OCI-M1 (cell line): Measurements from ENCODE around the gene WWP2.
A peak's percentile ranks its signal among the peaks of the same experiment; 100 is the strongest.
"Not testable (repeated sequence)": the region's sequence is repeated elsewhere in the genome, so short reads cannot be mapped to it uniquely, and the experiment has no call there.

Experiments
- DNase-seq: peaks from one replicate; lab custom pipeline; 2025; lab: John Stamatoyannopoulos, UW

WWP2 gene

DNA sequence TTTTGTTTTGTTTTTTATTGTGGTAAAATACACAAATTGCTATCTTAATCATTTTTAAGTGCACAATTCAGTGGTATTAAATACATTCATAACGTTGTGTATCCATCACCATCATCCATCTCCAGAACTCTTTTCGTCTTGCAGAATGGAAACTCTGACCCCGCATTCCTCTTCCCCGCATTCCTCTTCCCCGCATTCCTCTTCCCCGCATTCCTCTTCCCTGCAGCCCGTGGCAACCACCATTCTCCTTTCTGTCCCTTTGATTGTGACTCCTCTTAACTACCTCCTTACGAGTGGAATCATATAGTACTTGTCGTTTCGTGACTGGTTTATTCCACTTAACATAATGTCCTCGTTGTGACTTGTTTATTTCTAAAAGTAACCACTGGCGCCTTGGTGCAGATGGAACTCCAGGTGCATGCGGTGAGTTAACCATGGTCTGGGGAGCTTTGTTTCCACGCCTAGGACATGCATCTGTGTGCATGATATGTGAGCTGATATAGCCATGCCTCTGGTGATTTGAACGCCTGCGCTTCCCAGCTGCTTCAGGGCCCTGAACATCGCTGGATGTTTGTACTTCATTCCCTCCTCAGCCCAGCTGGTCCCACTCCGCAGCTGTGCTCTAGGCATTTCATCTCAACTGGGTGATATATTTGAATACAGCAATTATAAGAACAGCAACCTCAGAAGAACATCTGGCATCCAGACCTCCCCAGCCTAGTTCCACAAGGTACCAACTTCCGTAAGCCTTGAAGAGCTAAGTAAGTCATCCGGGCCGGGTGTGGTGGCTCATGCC lies 181.3 kb downstream of the WWP2 start:
- not testable (repeated sequence) for DNase-seq

DNA sequence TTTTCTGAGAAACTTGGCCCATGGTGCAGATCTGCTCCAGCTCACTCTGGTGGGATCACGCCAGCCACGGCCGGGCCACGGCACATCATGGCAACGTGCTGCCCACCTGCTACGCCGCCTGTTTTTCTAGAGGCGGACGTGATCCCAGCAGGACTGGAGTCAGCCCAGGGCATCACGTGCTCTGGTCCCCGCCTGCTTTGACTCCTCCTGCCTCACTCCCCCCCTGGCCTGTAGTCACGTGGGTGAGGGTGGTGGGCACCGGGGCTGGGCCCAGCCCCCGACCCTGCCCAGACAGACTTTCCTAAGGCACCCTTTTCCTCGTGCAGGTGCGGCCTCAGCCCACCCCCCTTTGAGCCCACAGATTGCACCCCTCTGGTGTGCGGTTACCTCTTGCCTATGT lies 188.3 kb downstream of the WWP2 start:
- DNase-seq: not testable (repeated sequence)

DNA sequence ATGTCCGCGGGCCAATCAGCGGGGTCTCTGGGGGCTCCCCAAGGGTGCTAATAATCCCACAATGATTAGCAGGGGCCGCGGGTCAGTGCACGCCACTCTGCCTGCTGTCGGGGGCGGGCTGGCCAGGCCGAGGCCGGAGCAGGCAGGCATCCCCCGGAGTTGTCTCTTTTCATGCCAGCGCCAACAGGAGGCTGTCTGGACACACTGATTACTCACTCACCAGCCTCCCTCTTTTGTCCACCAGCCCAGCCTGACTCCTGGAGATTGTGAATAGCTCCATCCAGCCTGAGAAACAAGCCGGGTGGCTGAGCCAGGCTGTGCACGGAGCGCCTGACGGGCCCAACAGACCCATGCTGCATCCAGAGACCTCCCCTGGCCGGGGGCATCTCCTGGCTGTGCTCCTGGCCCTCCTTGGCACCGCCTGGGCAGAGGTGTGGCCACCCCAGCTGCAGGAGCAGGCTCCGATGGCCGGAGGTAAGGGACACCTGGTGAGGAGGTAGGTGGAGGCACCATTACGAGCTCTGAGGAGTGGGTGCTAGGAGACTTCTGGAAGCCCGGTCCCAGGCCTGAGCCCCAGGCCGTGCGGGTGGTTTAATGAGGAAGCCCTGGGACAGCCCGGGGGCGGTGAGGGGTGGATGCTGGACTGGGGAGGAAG lies 189.0 kb downstream of the WWP2 start, which contains the start of gene CLEC18A:
Gene CLEC18A, plus strand, starts transcription at position 318 of the 655 bp plus-strand sequence. Its CDS starts 33 bp downstream, at position 351.
- not testable (repeated sequence) for DNase-seq

DNA sequence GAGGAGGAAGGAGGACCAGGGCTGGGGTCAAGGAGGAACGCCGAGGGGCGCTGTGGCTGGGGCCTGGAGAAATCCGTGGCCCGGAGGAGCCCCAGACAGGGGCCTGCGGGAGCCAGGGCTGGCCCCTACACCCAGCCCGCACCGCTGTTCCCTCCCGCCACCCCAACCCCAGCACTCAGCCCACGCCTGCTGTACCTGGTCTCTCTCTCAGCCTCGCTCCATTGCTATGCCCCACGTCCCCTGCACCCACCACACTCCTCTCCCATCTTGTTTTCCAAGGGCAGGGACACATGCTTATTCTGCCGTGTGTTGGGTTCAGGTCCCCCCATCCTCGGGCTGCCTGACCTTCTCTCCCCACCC lies 189.5 kb downstream of the WWP2 start:
- DNase-seq: not testable (repeated sequence)

DNA sequence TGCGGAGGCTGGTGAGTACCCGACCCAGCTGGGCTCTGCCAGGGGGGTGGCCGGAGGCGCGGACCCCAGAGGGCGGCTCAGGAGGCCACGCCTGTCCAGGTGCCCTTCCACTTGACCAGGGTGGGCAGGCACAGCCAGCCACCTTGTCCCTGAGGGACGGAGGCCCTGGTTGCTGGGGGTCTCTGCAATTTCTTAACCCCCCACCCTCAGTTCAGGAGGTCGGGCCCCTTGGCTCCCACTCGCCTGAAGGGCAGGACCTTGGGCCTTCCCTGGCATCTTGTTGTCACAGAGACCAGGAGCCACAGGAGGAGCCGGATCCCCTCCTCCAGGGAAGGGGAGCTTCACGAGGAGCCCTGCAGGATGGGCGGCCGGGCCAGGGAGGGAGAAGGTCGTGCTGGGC lies 190.0 kb downstream of the WWP2 start:
- not testable (repeated sequence) for DNase-seq

DNA sequence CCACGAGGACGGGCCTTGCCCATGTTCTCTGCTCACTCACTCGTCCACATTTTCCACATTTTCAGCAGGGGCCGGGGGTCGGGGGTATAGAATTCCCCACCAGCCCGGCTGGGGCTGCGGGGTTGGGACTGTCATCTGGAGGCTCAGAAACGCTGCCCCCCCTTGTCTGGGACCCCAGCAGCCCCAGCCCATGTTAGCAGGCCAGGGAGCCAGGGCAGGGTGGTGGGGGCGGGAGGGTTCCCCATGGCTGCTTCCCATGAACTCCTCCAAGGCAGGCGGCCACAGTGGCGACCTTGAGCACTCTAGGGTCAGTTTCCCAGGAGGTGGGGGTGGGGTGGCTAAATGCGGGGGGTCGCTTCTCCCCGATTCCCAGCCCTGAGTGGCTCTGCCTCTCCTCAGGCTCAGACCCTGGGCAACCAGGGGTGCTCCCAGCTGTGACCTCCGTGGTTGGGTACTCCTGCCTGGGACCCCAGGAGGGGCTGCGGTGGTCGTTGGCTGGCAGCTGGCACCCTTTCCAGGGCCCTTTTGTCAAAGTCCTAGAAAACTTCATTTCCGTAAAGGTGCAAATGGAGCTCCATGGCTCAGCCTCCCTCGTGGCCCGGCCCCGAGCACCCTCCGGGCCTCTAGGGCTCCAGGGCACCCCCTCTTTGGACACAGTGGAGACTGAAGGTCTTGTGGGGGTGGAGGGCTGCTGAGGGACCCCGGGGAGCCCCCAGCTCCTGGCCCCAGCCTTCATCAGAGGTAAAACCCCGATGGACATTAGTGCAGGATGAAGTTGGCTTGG lies 190.6 kb downstream of the WWP2 start:
- DNase-seq: not testable (repeated sequence)

DNA sequence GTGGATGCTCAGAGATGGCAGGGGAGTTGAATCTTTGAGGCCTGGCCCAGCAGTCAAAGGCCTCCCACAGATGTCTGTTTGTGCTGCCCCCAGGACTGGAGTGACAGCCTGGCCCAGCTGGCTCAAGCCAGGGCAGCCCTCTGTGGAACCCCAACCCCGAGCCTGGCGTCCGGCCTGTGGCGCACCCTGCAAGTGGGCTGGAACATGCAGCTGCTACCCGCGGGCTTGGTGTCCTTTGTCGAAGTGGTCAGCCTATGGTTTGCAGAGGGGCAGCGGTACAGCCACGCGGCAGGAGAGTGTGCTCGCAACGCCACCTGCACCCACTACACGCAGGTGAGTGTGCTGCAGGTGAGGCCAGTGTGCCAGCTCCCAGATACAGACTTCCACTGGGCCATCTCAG lies 192.1 kb downstream of the WWP2 start:
- DNase-seq: not testable (repeated sequence)

DNA sequence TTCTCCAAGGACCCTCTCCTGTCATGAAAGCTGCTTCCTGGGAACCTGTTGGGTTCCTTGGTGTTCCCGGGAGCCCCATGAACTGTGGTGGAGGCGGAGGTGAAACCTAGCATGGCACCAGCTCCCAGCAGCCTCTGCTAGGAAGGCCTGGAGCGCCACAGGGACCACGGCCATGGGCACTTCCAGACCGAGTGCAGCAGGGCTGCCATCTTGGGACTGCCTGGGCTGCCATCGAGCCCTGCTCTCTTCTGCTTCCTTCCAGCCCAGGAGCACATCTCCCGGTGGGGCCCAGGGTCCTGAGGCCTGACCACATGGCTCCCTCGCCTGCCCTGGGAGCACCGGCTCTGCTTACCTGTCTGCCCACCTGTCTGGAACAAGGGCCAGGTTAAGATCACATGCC lies 201.2 kb downstream of the WWP2 start:
- DNase-seq: not testable (repeated sequence)

DNA sequence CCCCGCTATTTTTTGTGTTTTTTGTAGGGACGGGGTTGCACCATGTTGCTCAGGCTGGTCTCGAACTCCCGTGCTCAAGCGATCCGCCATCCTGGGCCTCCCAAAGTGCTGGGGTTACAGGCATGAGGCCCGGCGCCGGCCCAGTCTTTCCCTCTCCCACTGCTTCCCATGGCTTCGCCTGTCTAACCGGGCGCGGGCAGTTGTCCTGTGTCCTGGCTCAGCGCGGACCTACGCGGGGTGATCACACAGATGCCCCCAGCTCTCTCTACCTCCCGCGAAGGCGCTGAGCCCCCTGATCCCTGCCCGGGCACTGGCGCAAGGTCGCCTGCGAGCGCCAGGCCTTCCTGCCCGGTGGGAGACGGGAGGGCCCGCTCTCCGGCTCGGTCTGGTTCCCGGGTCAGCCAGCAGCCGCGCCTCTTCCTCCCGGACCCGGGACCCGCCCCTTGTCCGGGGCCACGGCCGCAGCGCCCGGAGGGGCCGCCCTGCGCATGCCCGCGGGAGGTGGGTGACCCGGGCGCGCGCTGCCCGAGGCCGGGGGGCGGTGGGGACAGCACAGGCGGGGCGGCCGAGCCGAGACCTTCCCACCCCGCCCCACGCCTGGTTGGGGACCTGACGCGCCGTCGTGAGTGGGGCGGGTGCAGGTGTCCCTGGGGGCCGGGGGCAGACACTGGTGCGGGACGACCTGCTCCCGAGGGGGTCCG lies 203.0 kb downstream of the WWP2 start:
- DNase-seq: not testable (repeated sequence)

DNA sequence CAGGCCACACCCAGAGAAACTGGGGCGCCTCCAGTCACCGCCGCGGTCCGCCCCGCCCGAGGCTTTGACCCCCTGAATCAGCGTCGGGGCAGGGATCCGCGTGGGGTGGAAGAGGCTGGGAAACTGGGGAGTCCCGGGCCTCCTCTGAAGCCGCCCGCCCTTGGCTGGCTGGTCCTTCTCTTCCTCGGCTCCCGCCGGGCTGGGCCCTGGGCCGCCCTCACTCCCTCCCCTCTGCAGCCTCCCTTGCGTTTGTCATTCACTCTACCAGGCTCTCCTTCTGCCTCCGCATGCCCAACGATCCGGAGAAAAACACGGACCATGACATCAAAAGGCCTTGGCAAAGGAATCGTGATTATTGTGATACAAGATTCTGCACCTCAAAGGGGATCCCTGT lies 203.5 kb downstream of the WWP2 start:
- not testable (repeated sequence) for DNase-seq

DNA sequence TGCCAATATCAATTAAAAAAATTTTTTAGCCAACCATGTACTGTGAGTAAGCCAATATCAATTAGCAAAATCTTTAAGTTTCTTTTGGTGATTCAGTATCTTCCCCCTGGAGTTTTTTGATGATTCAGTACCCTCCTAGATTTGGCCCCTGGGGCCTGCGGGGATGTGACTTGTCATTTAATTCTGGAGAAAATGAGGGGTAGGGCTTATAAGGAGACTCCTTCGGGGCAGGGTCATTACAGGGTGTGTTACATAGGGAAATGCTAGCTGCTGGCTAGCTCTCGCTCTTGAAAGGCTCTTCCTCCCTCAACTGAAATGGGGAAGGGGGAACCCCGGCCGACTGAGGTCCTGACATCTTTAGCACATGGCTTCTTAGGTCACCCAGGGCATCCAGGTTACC lies 205.6 kb downstream of the WWP2 start:
- not testable (repeated sequence) for DNase-seq

DNA sequence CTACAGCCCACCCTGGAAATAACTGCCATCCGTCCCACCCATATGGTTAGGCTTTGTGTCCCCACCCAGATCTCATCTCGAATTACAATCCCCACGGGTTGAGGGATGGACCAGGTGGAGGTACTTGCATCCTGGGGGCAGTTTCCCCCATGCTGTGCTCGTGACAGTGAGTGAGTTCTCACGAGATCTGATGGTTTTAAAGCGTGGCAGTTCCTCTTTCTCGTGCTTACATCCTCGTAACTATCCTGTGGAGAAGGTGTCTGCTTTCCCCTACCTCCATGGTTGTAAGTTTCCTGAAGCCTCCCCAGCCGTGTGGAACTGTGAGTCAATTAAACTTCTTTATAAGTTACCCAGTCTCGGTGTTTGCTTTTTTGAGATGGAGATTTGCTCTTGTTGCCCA lies 206.0 kb downstream of the WWP2 start:
- not testable (repeated sequence) for DNase-seq

DNA sequence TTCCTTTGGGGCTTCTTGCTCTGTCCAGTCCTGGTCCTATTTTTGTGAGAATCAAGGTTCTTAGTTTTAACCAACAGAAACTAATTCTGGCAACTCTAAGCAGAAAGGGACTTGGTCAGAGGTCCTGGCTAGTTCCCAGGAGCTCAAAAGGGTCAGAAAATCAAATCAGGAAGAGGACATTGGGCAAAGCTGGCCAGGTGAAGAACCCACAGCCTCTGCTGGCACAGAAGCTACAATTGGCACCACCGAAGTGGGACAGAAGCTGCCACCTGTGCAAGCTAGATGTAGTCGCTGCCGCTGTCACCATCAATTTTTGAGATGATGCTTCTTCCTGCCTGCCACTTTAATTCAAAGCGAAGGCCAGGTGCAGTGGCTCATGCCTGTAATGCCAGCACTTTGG lies 207.5 kb downstream of the WWP2 start:
- not testable (repeated sequence) for DNase-seq

DNA sequence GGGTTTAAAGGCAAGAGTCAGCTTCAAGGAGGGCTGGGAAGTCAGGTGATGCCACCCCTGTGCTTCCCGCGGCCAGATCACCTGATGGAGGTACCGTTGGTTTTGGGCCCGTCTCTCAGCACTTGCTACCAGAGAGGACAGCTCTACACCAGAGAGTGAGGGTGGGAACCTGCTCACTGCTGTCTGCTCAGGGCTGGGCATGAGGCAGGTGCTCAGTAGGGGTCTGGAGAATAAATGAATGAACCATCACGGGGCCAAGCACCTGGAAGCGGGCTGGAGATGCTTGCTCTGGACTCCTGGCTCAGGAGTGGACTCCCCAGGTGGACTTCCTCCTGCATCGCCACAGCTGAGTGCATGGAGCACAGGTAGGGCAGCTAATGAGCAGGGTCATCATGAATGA lies 210.0 kb downstream of the WWP2 start:
- not testable (repeated sequence) for DNase-seq

DNA sequence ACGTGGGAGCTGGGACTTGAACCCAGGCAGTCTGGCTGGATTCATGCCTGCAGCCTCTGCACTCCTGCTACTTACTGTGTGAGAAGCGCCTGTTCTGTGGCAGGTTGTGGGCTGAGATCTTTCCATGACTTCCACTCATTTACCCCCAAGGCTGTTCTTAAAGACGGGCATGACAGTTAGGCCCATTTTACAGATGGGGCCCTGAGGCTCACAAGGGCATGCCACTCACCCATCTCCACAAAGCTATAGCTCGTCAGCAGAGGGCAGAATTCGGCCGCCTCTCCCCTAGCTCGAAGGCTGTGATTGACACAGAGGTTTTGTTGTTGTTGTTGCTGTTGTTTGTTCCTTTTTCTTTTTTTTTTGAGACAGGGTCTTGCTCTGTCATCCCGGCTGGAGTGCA lies 210.8 kb downstream of the WWP2 start:
- not testable (repeated sequence) for DNase-seq

DNA sequence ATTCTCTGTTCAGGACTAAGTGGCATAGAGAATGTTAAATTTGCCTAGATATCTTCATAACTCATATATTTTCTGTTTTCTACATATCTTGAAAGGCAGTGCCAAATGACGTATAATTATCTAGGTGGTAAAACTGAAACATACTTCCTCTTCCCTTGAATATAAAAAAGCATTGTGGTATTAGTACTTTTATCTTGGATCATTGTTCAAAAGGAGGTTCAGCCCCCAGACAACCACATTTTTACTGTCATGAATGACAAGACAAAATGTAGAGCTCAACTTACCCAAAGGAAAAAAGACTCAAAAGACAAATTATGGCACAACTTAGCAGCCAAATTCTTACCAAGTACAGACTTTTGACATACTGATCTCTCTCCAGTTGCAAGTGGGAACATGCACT lies 223.1 kb downstream of the WWP2 start:
- peak; percentile 0 for DNase-seq
